HTR-8/SVneo (cell line): ENCODE measurements around the gene PLEKHD1.
"Not testable (repeated sequence)": the region's sequence is repeated elsewhere in the genome, so short reads cannot be mapped to it uniquely, and the experiment has no call there.

Experiments used
- DNase-seq: peaks from one replicate; pipeline ENCODE4 v3.0.0; 2011; ENCODE audit warnings: low spot score, mixed read lengths; ENCODE audit not compliant: insufficient read length
- FAIRE-seq: peaks from 2 replicates; lab custom pipeline; 2011; peaks lifted over from hg19 to GRCh38; lab: Jason Lieb, UNC

The PLEKHD1 gene

DNA sequence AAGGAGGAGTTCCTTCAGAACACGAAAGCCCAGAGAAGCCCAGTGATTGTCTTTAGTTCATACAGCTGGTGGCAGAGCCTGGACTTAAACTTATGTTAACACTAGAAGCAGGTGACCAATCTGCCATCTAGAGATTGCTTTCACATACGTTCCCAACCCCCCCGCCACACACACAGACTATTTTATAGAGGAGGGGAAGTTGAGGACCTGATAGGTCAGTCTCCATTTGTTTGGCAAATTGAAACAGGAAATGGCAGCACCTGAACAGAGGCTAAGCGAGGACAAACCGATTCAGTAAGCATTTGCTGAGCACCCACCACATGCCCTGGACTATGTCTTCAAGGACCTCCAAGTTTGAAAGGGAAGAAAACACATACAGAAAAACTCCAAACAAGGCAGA is 4.8 kb upstream of the PLEKHD1 start:
- FAIRE-seq = peak; percentile 86
- DNase-seq = no peak

DNA sequence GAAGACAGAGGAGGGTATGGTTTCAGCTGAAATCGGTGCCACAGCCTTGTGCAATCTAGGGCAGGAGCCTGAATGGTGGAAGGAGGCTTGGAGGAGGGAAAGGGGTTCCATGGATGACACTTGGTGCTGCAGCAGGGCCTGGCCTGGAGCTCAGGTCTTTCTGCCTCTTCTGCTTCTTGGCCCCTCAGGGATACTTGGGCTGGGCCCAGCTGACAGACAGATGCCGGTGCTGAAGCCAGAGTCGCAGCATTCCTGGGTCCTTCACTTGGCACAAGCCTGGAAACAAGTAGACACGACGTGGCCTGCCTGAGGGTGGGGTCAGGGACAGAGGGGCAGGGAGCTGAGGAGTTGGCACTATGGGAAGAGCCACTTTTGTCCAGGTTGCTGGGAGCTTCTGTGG is 4.4 kb upstream of the PLEKHD1 start:
- no peak for DNase-seq
- no peak for FAIRE-seq

DNA sequence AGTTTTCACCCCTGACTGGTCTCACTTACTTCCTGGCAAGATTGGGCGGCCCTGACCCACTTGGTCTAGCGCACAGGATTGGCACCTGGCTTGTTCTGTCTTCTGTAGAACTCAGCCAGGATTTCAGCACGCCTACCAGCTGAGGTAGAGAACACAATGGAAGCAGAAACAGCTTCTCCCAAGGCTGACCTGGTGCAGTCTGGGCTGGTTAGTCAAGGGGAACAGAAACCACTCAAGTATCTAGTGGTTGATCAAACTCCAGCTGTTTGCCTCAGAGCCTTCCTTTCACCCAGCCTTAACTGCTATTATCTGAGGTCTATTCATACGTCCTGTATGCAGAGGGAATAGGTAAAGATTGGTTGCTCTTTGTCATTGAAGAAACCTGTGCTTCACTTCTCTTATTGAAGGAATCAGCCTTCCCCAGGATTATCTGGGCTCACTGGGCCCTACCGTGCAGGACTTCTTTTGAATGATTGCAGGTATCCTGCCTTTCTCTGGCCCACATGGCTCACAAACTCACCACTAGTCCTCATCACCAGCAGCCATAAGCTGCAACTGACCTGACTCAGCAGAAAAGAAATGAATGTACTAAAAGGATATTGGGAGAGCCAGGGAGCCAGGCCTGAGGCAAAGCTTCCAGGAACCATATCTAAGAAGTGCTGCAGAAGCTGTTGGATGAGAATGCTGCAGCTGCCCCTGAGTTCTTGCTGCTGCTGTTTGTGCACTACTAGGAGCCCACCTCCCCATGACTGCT is 2.5 kb upstream of the PLEKHD1 start:
- no peak for DNase-seq

DNA sequence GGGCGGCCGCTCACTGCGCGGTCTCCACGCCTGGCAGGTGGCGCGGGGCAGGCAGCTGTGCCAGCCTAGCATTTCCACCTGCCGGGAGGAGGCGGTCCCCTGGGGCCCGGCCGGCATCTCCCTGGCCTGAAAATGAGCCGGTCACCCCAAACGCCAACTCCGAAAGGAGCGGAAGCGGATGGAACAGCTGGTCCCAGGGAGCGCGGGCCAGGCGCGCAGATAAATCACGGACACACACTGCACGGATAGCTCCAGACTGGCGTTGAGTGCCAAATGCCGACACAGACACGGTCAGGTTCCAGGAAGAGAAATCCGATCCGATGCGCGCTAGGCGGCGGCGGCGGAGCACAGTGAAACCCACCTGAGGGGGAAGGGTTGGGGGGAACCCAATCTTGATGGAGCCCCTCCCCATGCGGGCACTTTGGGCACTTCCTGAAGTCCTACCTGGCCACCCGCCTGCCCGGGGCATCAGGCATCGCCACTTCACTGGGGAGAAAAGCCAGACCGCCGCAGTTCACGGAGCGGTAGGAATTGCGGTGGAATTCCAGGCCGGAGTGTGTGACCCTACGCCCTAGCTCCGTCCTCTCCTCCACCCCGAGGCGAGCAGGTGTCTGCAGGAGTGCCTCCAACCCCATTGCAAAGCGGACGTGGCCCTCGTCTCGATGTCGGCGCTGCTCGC is 624 bp upstream of the PLEKHD1 start:
- DNase-seq = peak; percentile 56

More for the DNA sequence above, 2.5 kb upstream of the PLEKHD1 start:
- peak; percentile 93 for FAIRE-seq

DNA sequence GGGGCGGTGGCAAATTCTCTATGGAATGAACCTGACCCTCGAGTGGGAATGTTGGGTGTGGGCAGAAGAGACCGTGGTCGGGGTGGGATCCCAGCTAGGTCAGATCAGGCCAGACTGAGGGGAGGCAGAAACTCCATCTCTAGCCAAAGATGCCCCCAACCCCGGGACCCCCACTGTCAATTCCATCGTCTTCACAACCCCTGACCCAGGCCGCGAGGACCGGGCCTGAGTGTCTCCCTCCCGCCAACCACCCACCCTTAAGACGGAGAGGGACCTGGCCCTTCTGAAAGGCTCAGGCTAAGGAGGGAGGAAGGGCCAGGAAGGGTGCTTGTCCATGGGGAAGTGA is 760 bp downstream of the PLEKHD1 start:
- DNase-seq (no peak), FAIRE-seq (no peak)

More for the DNA sequence above, 624 bp upstream of the PLEKHD1 start:
- FAIRE-seq = peak; percentile 94

DNA sequence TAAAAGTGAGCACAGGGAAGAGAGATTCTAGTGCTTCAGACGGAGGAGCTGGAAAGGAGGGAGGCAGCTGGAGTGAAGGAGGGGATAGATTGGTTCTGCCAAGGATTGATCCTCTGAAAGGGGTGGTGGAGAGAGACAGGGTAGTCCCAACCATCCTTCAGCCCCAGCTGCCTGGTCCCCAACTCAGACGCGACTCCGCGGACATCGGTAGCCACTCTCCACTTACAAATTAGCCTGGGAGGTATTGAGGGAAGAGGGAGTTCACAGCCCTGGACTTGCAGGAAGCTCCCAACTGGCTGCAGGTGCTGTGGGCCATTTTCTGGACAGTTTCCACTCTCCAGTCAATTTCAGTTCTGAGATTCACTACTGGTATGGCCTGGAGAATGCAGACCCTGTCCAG is 1.2 kb downstream of the PLEKHD1 start:
- DNase-seq (no peak), FAIRE-seq (peak; percentile 92)

DNA sequence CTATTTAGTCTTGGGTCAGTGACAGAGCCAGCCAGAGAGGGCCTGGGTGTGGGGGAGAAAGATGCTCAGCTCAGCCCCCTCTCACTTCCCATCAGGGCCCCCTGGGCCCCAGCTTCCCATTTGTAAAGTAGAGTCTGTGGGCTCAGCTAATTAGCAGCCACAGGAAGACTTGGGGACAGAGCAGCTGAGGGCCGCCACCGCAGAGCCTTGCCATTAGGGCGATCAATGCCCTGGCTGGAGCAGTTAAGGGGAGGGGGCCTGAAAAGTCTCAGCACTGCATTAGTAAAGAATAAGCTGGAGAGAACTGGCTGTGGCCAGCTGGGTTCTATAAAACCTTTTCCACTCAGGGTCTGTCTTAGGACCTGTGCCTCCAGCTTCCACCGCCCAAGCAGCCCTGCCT is 2.7 kb downstream of the PLEKHD1 start:
- DNase-seq = no peak
- peak; percentile 75 for FAIRE-seq

DNA sequence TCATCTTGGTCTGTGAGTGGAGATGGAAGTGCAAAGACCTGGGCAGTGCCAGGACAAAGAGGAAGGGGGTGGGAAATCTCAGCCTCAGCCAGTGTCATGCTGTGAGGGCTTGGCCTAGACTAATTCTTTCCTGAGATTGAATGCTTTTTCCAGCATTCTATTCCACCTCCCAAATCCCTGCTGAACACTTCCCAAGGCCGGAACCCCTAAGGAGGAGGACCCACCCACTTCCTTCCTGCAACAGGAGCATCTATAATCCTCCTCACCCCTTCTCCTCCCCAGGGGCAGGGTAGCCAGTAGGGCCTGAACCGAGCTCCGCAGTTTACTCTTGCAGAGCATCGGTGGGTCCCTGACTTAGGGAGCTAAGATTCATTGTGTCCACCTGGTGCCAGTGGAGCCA is 3.2 kb downstream of the PLEKHD1 start:
- FAIRE-seq (no peak), DNase-seq (no peak)

DNA sequence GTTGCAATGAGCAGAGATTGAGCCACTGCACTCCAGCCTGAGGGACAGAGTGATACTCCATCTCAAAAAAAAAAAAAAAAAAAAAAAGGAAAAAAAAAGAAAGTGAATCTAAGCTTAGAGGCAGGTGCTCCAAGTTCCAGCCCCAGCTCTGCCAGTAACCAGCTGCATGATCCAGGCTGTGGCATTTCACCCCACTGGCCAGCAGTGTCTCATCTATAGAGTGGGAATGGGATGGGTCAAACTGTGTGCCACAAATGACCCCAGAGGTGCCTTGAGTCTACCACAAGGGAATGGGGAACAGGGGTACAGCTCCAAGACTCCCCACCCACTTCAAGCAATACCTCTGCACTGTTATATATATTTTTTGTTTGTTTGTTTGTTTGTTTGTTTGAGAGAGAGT is 5.0 kb downstream of the PLEKHD1 start:
- FAIRE-seq = no peak

DNA sequence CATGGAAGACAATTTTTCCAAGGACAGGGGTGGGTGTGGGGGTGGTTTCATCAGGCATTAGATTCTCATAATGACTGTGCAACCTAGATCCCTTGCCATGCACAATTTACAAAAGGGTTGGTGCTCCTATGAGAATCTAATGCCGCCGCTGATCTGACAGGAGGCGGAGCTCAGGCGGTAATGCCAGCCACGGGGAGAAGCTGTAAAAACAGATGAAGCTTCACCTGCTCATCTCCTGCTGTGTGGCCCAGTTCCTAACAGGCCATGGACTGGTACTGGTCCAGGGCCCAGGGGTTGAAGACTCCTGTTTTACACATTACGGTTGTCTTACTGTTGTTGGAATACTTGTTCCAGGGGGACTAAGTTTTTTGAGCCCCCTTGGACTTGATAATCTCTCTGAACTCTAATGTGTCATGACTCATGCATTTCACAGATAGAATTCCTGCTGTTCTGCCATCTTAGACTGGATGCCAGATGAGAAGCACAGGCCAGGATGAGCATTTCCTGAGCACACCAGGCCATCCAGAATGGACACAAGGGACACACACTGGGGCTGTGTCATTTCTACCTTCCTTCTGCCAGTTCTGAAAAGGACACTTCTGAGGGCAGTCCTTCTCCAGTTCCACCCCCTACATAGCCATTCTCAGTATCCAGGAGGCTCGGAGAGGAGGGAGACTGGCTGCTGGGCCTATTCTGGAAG is 5.8 kb downstream of the PLEKHD1 start:
- DNase-seq (no peak), FAIRE-seq (peak; percentile 96)

More for the DNA sequence above, 5.0 kb downstream of the PLEKHD1 start:
- no peak for DNase-seq

DNA sequence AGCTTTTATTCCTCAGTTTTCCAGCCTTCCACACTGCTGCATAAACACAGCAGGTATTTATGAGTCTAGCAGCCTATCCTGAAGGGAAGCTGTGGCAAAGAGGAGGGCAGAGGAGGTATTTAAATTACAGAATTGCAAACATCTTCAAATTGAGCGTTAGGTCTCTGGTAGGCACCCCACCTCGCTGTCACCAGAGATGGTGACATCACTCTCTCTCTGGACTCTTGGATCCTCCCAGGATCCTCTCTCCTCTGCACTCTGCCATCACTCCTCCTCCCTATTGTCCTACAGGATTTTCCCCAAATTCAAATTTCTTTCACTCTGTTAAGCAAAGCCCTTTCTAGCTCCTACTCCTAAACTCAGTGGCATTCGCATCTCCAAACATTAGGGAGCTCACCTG is 6.7 kb downstream of the PLEKHD1 start:
- FAIRE-seq = no peak
- no peak for DNase-seq

DNA sequence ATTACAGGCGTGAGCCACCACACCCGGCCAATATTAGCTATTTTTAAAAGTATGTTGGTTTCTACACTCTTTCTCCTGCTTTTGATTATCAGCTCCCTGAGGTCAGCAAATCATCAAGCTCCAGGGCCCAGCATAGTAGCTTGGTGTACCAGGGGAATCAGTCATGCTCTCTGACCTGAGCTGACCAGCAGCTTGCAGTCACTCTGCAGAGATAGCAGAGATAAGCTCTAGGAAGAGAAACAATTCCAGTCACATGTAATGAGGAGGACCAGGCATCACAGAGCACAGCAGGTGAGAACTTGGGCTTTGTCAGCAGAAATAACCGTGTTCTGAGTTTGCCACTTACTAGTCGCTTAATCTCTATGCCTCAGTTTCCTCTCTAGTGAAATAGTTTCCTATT is 8.5 kb downstream of the PLEKHD1 start:
- peak; percentile 84 for FAIRE-seq
- no peak for DNase-seq

DNA sequence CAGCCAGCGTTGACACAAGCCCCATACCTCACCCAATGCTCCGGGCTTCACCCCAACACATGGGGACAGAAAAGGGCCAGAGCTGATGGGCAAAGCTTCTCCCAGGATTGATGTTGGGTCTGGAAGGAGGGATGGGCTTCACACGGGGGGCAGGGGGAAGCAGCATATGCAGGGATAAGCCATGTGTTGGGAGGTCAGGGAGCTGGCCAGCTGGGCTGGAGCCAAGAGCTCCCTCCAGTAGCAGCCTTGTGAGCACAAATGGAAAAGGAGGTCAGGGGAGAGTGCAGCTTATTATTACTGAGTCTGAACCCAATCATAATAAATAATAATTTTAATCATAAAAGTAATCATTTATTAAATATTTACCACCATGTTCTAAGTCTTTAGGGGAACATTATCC is 9.3 kb downstream of the PLEKHD1 start:
- DNase-seq (no peak), FAIRE-seq (no peak)

DNA sequence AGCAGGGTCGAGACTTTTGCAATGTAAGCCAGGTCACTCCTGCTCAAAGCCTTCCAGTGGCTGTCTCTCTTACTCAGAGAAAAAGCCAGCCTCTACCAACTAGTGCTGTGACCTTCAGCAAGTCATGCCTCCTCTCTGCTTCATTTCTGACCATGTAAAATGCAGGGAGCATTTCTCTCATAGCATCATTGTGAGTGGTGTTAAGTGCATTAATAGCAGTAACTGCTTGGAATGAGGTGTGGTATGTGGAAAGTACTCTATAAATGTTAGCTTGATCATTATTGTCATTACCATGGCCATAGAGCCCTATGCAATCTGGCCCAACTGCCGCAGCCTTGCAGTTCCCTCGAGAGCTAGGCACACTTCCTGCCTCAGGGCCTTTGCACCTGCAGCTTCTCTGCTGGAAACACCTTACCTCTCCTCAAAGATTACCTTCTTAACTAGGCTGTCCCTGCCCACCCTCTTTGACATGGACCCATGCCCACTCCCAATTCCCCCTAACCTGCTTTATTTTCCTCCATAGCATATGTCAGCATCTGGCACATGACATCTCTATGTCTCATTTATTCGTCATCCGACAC is 10.9 kb downstream of the PLEKHD1 start:
- DNase-seq (no peak), FAIRE-seq (no peak)

DNA sequence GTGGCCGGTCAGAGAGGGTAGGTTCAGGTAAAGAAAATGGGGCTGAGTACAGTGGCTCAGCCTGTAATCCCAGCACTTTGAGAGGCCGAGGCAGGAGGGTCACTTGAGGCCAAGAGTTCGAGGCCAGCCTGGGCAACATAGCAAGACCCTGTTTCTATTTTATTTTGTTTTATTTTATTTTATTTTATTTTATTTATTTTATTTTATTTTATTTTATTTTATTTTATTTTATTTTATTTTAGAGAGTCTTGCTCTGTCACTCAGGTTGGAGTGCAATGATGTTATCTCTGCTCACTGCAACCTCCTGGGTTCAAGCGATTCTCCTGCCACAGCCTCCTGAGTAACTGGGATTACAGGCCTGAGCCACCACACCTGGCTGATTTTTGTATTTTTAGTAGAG is 13.3 kb downstream of the PLEKHD1 start:
- not testable (repeated sequence) for FAIRE-seq, DNase-seq

DNA sequence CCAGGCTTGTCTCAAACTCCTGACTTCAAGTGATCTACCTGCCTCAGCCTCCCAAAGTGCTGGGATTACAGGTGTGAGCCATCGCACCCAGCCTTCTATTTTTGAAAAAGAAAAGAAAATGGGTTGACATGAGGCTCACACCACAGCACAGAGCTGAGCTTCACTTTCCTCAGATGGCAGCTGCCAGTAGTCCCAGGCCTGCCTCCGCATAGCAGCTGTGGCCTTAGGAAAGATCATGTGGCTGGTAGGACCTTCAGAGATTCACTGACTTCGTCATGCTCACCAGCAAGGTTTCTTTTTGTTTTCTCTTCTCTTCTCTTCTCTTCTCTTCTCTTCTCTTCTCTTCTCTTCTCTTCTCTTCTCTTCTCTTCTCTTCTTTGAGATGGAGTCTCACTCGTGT is 13.8 kb downstream of the PLEKHD1 start:
- FAIRE-seq = peak; percentile 28
- DNase-seq = not testable (repeated sequence)

DNA sequence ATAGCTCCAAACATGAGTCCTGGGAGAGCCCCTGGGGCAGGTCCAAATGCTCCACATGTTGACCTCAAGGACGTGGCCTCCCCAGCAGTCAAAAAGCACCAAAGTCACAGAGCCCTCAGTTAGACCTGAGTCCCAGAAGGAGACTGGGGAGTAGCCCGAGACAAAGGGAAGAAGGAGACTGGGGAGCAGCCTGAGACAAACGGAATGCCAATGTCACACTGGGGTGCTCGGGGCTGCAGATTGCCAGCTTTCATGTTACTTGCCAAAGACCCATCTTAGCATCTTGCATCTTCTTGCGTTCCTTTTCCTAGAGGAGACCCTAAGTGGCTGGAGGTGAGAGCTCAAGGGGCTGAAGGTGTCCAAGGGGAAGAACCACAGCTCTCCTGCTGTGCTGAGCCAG is 14.9 kb downstream of the PLEKHD1 start:
- FAIRE-seq (peak; percentile 31), DNase-seq (no peak)

DNA sequence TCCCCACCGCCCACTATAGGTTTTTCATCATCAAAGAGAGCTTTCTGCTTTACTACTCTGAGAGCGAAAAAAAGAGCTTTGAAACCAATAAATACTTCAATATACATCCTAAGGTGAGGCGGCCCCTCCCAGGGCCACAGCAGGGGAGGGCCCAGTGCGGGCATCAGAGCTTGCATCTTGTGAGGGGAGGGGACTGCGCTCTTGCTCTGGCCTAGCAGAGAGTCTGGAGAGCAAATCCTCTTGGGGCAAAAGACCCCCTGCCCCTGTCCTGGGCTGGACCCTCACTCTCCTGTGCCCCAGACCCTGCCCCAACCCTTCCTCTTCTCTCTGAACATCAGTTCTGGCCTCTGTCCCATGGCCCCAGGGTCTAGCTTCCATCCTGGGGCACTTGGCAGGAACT is 15.6 kb downstream of the PLEKHD1 start:
- no peak for FAIRE-seq
- no peak for DNase-seq

DNA sequence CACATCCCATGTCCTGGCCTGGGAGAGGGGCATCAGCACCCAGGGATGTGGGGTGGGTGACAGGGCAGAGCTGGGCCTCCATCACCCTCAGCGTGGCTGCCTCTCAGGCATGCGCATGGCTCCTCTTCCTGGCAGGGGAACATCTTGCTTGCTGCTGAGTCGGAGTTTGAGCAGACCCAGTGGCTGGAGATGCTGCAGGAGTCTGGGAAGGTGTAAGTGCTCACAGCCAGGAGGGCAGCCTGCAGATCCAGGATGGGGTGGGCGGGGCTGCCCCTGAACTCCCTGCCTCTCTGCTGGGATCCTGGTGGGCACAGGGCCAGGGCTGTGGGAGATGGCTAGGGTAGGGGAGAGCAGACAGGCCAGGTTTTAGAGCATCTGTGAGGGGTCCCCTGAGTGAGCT is 16.2 kb downstream of the PLEKHD1 start:
- DNase-seq = no peak

DNA sequence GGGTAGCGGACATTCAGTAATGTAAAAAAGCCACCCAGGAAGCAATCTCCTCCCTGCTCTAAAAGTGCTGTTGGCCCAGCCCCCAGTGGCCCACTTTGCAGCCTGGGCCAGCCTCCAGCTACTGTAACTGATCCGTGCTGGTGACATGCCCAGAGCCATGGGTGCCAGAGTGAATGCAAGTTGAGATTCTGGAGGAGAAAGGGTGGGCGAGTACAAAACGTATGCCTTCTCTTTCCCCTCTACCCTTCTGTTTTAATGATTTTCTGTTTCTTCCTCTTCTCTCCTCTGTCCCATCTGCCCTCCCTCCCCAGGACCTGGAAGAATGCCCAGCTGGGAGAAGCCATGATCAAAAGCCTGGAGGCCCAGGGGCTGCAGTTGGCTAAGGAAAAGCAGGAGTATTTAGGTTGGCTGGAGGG is 16.9 kb downstream of the PLEKHD1 start:
- DNase-seq (no peak), FAIRE-seq (peak; percentile 4)

More for the DNA sequence above, 16.2 kb downstream of the PLEKHD1 start:
- peak; percentile 80 for FAIRE-seq

DNA sequence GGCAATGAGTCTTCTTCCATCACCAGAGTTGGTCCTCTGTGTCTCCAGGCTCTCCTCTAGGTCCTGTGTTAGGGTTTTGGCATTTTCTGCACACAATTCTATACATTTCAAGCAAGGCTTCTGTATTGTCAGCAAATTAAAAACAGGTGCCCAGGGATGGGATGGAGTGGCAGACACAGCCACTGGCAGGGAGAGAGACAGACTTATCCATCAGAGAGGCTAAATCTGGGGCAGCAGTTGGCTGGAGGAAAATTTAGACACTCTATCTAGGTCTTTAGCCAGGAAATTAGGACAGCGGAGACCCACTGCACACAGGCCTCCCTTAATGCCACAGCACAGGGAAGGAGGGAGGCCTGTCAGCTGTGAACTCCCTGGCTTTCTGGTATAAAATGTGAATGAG is 20.2 kb downstream of the PLEKHD1 start:
- FAIRE-seq = peak; percentile 42
- DNase-seq = no peak
